GM18511 (cell line): ENCODE data around the gene USP43.

ENCODE experiments used
- ATAC-seq: cut with Tn5 transposase; IDR thresholded peaks from one replicate; pipeline ENCODE4 v1.9.1; 2021; ENCODE audit warnings: mild to moderate bottlenecking, moderate library complexity; ENCODE audit not compliant: unreplicated experiment

USP43 gene

DNA sequence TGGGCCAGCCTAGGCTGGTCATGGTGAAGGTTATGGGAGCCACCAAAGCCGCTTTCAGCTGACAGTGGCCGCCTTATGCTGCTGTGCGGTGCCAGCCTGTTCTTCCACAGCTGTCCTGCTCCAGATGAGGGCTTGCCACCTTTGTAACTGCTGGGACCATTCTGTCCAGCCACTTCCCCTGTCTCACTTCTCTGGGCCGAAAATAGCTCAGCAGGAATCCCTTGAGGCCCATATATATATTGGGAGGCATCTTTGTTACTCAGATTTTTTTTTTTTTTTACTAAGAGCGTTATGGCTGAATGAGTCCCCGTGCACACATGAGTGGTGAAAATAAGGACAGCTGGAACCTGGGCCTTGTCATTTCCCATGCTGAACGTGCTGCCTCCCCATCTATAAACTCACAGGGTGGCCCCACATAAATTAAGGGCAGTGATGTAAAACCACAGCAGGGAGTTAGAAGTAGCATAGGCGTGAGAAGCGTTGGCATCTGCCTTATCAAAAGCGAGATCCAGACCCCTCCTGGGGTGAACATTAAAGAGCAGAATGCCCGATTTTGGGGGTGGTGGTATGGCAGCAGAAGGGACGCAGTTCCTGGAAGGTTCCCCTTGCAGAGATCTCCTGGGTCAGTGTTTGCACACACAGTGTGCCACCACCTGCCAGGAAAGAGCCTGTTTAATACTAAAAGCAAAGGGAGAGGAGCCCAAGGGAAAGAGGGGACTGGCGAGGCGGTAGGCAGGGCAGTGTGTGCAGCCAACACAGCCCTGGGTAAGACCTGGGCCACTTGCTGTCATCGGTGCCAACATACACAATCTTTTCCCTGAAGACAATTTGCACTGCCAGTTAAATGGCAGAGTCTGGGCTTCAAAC, 57.8 kb downstream of the USP43 start:
- no peak for ATAC-seq

DNA sequence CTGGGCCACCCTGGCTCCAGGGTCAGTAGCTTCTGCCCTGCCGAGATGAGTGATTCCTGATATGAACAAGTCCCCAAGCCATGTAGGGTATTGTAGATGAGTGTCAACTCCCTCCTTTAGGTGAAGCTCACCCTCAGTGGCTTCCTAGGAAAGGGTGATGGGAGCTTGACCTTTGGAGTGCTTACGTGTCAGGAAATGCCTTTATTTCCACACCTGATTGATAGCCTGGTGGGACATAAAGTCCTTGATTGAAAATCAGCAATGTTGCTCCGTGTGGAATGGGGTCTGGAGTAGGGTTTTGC, 58.4 kb downstream of the USP43 start:
- no peak for ATAC-seq

- ATAC-seq, result no peak
Observed at GRCh38 chr17:9705745-9706144, 60.4 kb downstream of the USP43 start.

DNA sequence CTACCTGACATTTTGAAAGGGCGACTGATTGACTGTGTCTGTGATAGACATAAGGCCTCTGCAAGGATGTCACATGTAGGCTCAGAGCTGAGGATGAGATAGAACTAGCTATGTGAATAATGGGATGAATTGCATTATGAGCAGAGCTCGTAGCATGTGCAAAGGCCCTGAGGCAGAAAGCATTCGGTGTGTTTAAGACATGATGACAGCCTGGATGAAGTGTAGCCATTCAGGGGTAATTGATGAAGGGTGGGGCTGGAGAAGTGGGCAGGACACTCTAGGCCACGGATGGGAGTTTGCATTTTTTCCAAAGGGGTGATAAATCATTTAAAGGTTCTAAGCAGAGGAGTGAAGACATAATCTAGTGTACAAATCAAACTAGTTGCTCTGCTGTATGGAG, 62.6 kb downstream of the USP43 start:
- no peak for ATAC-seq

- no peak for ATAC-seq
Observed at GRCh38 chr17:9714801-9715200, 69.5 kb downstream of the USP43 start.

- ATAC-seq, result no peak
Observed at GRCh38 chr17:9715503-9716016, 70.2 kb downstream of the USP43 start.

- no peak for ATAC-seq
Observed at GRCh38 chr17:9725575-9725974, 80.3 kb downstream of the USP43 start.

DNA sequence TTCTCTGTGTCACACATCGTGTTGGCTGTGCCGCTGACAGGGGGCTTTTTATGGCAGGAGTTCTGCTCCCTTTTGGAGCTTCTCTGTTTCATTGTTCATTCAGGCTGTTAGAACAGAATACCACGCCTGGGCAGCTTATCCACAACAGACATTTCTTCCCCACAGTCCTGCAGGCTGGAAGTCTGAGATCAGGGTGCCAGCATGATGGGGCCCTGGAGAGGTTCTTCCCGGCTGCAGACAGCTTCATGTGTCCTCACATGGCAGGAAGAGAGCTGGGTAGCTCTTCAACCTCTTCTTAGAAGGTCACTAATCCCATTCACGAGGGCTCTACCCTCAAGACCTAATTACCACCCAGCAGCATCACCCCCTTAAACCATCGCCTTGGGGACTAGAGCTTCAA, 81.0 kb downstream of the USP43 start:
- no peak for ATAC-seq

DNA sequence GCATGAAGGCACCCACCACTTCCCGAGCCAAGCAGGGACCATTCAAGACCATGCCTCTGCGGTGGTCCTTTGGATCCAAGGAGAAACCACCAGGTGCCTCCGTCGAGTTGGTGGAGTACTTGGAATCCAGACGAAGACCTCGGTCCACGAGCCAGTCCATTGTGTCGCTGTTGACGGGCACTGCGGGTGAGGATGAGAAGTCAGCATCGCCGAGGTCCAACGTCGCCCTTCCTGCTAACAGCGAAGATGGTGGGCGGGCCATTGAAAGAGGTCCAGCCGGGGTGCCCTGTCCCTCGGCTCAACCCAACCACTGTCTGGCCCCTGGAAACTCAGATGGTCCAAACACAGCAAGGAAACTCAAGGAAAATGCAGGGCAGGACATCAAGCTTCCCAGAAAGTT, 82.7 kb downstream of the USP43 start:
- ATAC-seq, result no peak

DNA sequence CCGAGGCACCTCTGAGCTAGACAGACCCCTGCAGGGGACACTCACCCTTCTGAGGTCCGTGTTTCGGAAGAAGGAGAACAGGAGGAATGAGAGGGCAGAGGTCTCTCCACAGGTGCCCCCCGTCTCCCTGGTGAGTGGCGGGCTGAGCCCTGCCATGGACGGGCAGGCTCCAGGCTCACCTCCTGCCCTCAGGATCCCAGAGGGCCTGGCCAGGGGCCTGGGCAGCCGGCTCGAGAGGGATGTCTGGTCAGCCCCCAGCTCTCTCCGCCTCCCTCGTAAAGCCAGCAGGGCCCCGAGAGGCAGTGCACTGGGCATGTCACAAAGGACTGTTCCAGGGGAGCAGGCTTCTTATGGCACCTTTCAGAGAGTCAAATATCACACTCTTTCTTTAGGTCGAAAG, 83.2 kb downstream of the USP43 start:
- no peak for ATAC-seq

DNA sequence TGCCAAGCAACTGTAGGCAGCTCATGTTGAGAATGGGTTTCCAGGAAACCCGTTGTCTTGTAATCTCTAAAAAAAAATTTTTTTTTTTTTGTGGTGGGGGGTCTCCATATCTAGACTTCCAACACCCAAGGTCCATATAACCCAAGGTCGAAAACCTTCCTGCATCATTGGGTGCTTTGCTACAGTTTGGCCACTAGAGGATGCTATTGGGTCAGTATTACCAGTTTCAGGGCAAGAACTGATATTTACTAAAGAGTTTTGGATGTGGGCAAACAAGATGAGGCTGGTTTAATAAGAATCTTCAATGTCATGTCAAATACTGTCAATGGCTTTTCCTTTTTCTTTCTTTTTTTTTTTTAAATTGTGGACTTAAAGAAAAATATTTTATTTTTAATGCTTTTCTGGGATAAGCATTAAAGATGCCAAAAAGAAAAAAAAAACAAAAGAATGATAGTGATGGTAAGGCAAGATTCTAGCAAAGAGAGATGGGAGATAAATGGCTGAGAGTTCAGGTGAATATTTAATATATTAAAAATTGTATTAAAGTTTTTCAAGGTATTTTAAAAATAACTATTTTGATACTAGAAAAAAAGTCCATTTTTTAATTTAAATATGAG, 83.8 kb downstream of the USP43 start:
- no peak for ATAC-seq

GRCh38 chr17:9729735-9730420, 84.6 kb downstream of the USP43 start:
- no peak for ATAC-seq

DNA sequence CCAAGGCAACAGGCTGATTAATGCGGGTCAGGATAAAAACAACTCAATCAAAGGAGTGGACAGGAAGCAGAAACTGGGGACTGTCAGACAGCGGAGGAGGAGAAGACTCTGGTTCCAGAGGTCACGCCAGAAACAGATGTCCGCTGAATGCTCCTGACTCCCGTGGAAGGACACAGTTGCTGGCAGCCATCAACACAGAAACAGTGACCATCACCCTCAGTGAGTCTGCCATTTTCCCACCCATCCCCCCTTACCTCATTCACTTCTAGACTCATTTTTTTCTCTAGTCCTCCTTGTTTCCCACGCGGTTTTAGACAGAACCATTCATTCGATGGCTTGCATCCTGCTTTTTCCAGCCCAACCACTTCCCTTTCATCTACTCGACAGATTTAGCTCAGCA, 105.2 kb downstream of the USP43 start:
- no peak for ATAC-seq

DNA sequence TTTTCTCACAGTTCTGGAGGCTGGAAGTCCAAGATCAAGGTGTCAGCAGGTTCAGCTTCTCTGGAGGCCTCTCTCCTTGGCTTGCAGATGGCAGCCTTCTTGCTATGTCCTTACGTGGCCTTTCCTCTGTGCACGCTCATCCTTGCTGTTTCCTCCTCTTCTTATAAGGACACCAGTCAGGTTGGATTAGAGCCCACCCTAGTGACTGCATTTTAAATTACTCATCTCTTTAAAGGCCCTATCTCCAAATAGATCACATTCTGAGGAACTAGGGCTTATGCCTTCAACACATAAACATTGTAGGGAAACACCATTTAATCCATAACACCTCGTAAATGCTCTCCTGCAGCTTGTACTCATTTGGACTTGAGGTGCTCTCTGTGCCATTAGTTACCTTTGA, 109.8 kb downstream of the USP43 start:
- ATAC-seq, result no peak

- no peak for ATAC-seq
Observed at GRCh38 chr17:9760266-9760665, 114.9 kb downstream of the USP43 start.

- no peak for ATAC-seq
Observed at GRCh38 chr17:9763643-9764042, 118.3 kb downstream of the USP43 start.

GRCh38 chr17:9765322-9765721, 120.0 kb downstream of the USP43 start:
- no peak for ATAC-seq

GRCh38 chr17:9766970-9767369, 121.7 kb downstream of the USP43 start:
- ATAC-seq, result no peak

DNA sequence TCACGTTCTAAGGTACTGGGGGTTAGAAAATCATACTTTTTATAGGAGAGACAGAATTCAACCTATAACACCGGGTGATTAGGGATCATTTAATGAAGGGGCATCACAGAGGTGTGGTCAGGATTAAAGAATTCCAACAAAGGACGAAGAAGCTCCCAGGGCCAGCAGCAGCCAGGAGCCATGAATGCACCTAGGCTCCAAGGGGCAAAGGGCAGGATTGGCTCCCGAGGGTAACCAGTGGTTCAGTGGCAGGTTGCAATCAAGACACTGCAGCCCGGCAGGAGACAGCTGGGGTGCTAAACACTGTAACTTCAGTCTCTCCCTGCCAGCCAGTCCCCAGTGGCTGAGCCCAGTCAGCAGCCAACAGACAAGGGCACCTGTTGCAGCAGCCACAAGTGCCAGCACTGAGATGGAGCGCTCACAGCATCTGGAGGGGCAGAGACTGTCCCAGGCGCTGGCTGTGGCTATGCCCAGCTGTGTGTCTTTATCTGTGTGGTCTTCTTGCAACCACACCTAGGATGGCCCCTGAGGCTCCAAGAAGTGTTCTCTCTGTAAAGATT, 122.2 kb downstream of the USP43 start:
- ATAC-seq, result no peak

DNA sequence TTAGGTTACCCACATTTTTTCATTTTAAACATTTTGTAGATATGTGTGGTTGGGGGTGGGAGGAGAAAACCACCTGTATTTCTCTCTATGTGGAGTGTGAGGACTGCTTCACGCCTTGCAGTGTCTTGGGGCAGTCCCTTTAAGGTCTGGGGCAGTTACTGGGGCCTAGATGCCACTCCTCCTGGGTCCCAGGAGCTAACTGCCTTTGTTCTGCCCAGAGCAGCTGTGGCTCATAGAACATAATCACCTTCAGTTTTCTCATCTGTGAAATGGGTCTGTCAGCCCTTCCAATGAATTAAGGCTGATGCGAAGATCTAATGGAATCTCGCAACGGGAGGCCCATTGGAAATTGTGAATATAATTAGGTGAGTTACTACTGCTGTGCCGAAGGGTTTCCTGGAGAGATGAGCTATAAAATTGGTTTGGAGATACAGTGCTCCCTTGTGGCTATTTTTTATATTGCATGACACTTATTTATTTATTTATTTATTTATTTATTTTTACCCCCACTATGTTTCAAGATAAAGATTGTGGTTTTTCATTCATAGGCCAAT, 123.1 kb downstream of the USP43 start:
- no peak for ATAC-seq

- ATAC-seq, result no peak
Observed at GRCh38 chr17:9769036-9769695, 123.8 kb downstream of the USP43 start.
